Keratinocyte (primary cell): Measurements from ENCODE around the gene PSAPL1. TPM values are rescaled to one million over a fixed set of nuclear protein-coding genes. Genes with fewer than 3 reads are reported as not detected.

Experiments
- DNase-seq: peaks from one replicate; pipeline ENCODE4 v3.0.0-alpha.2; 2011; ENCODE audit warnings: low read depth, missing footprints, low spot score
- FAIRE-seq: peaks from 2 replicates; lab custom pipeline; 2011; peaks lifted over from hg19 to GRCh38; lab: Jason Lieb, UNC
- H2AFZ ChIP-seq: 2 replicates; pipeline ENCODE4 v1.6.0; 2012; ENCODE audit warnings: low read length, control low read depth, inconsistent platforms; ENCODE audit not compliant: control insufficient read depth
- H3K27ac ChIP-seq: 2 replicates; pipeline ENCODE4 v1.5.1; 2011; ENCODE audit warnings: low read length; ENCODE audit not compliant: control insufficient read depth, insufficient read depth
- H3K27me3 ChIP-seq: 3 replicates; pipeline ENCODE4 v1.6.0; 2011; ENCODE audit warnings: low read length; ENCODE audit not compliant: control insufficient read depth, insufficient read depth; ENCODE audit errors: extremely low read depth
- H3K36me3 ChIP-seq, 2 experiments: 2 replicates in 1 of 2; 3 replicates in 1 of 2; pipeline ENCODE4 v1.5.1; 2011; ENCODE audit warnings: low read length in 2 of 2, mild to moderate bottlenecking in 1 of 2; ENCODE audit not compliant: control insufficient read depth in 2 of 2, insufficient read depth in 2 of 2; ENCODE audit errors: extremely low read depth in 1 of 2
- H3K4me1 ChIP-seq: 3 replicates; pipeline ENCODE4 v1.5.1; 2011; ENCODE audit warnings: low read length; ENCODE audit not compliant: control insufficient read depth, insufficient read depth; ENCODE audit errors: extremely low read depth
- H3K4me2 ChIP-seq: 3 replicates; pipeline ENCODE4 v1.6.0; 2011; ENCODE audit warnings: low read depth, low read length; ENCODE audit not compliant: control insufficient read depth, insufficient read depth; ENCODE audit errors: extremely low read depth
- H3K4me3 ChIP-seq, 3 experiments: fragments of 200-600 bp in 1 of 3; sonication (generic) in 1 of 3; 2 replicates in 2 of 3; 3 replicates in 1 of 3; pipeline ENCODE4 v1.5.1; 2011 to 2016; ENCODE audit warnings: low read length in 3 of 3, mild to moderate bottlenecking in 3 of 3, control low read depth in 2 of 3, inconsistent platforms in 1 of 3, low read depth in 1 of 3, mixed read lengths in 1 of 3, mixed run types in 1 of 3, moderate library complexity in 1 of 3; ENCODE audit not compliant: control insufficient read depth in 2 of 3, insufficient read depth in 2 of 3; ENCODE audit errors: extremely low read depth in 1 of 3
- H3K79me2 ChIP-seq: 2 replicates; pipeline ENCODE4 v1.6.0; 2012; ENCODE audit warnings: low read length; ENCODE audit not compliant: control insufficient read depth, insufficient read depth
- H3K9ac ChIP-seq: 3 replicates; pipeline ENCODE4 v1.6.0; 2011; ENCODE audit warnings: low read length; ENCODE audit not compliant: control insufficient read depth, insufficient read depth; ENCODE audit errors: extremely low read depth
- H3K9me1 ChIP-seq: 3 replicates; pipeline ENCODE4 v1.6.0; 2011; ENCODE audit warnings: low read length; ENCODE audit not compliant: control insufficient read depth, insufficient read depth; ENCODE audit errors: extremely low read depth
- H3K9me3 ChIP-seq: 2 replicates; pipeline ENCODE4 v1.5.1; 2012; ENCODE audit warnings: low read depth, low read length; ENCODE audit not compliant: control insufficient read depth
- H4K20me1 ChIP-seq: 3 replicates; pipeline ENCODE4 v1.6.0; 2011; ENCODE audit warnings: low read length; ENCODE audit not compliant: control insufficient read depth, insufficient read depth; ENCODE audit errors: extremely low read depth
- EZH2 ChIP-seq: IDR thresholded peaks from one replicate; pipeline ENCODE4 v1.6.1; 2012; ENCODE audit warnings: inconsistent platforms, mild to moderate bottlenecking, low read length, moderate library complexity
- dilution Hi-C: fragments of 300-500 bp; cut with MboI; formaldehyde crosslinking; loops from one replicate; pipeline ENCODE4 v1.7.0; 2020; ENCODE audit warnings: low sequenced_read_pairs; ENCODE audit not compliant: extremely low pct_ligation_motif_present
- polyA plus RNA-seq, 5 experiments: library from polyadenylated mRNA; depleted of rRNA in 3 of 5; stranded (reverse) in 3 of 5; stranded (forward) in 1 of 5; unstranded in 1 of 5; fragments of >200 nt; gene quantifications; 1 replicate in 1 of 5; 2 replicates in 3 of 5; 3 replicates in 1 of 5; pipeline versions ENCODE4 v1.2.1 to v1.2.3, GENCODE V29; 2011 to 2012; ENCODE audit warnings: missing spikeins in 2 of 5, low read depth in 1 of 5, low replicate concordance in 1 of 5
- TF ChIP-seq, protein P1 (sequence below), 3 experiments: IDR thresholded peaks in 1 of 3; conservative IDR thresholded peaks in 1 of 3; optimal IDR thresholded peaks in 1 of 3; 2 replicates in 2 of 3; 3 replicates in 1 of 3; pipeline versions ENCODE3 to v1.5.1; 2011; ENCODE audit warnings: low read length in 3 of 3, mild to moderate bottlenecking in 3 of 3, moderate library complexity in 2 of 3, control low read depth in 1 of 3, inconsistent platforms in 1 of 3; ENCODE audit not compliant: insufficient read depth in 2 of 3; ENCODE audit errors: extremely low read depth in 1 of 3

The PSAPL1 gene
- polyA plus RNA-seq, 1 donor (not counting 4 experiments of a cell fraction or from before 2014, with no cell fraction given): 0.03 TPM

GRCh38 chr4:7447236-7447635 lies 12.5 kb upstream of the PSAPL1 start:
- Histone ChIP-seq H3K27ac (no peak overlapping the region), H4K20me1 (no peaks in the 10 kb centered on the region), H3K9me1 (no peaks in the 10 kb centered on the region), H2AFZ (no peak overlapping the region), H3K9ac (no peak overlapping the region), H3K27me3 (peaks cover 16% of the 10 kb centered on the region), H3K4me3 (no peak overlapping the region), H3K79me2 (no peaks in the 10 kb centered on the region), H3K4me2 (no peak overlapping the region), H3K4me1 (no peaks in the 10 kb centered on the region), H3K36me3 (no peaks in the 10 kb centered on the region), H3K9me3 (no peaks in the 10 kb centered on the region)
- dilution Hi-C loops: no loop called here
- FAIRE-seq (no peak), DNase-seq (no peak)
- no peak for TF ChIP-seq EZH2
- TF ChIP-seq, protein P1, sequence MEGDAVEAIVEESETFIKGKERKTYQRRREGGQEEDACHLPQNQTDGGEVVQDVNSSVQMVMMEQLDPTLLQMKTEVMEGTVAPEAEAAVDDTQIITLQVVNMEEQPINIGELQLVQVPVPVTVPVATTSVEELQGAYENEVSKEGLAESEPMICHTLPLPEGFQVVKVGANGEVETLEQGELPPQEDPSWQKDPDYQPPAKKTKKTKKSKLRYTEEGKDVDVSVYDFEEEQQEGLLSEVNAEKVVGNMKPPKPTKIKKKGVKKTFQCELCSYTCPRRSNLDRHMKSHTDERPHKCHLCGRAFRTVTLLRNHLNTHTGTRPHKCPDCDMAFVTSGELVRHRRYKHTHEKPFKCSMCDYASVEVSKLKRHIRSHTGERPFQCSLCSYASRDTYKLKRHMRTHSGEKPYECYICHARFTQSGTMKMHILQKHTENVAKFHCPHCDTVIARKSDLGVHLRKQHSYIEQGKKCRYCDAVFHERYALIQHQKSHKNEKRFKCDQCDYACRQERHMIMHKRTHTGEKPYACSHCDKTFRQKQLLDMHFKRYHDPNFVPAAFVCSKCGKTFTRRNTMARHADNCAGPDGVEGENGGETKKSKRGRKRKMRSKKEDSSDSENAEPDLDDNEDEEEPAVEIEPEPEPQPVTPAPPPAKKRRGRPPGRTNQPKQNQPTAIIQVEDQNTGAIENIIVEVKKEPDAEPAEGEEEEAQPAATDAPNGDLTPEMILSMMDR (optimal IDR thresholded peaks at IDR 0.05 in 1 of 3, IDR thresholded peaks at IDR 0.05 in 1 of 3, conservative IDR thresholded peaks at IDR 0.05 in 1 of 3; ENCODE audit: extremely low read depth in 1 of 3, insufficient read depth in 2 of 3, low read length in 3 of 3): no peak

DNA sequence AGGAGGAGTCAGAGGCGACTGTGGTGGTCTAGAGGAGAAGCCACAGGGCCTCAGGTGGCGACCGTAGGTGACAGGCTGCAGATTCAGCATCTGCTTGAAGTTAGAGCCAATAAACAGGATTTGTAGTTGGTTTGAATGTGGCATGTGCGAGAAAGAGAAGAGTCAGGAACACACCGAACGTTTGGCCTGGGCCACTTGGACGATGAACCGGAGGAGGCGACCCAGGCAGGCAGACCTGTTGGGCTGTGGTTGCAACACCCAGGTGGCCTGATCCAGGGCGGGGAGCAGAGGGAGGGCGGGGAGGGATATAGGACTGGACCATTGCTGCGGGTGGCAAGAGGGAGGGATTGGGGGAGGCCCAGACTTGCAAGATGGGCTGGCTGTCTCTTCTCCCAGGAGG lies 10.0 kb upstream of the PSAPL1 start:
- no peak for DNase-seq
- Histone ChIP-seq H3K9me3 (no peaks in the 10 kb centered on the region), H3K4me3 (no peak overlapping the region), H3K4me1 (no peaks in the 10 kb centered on the region), H3K27ac (no peak overlapping the region), H4K20me1 (no peaks in the 10 kb centered on the region), H3K9ac (no peak overlapping the region), H3K79me2 (no peaks in the 10 kb centered on the region), H3K27me3 (peaks cover 14% of the 10 kb centered on the region), H2AFZ (no peak overlapping the region), H3K4me2 (no peak overlapping the region), H3K36me3 (no peaks in the 10 kb centered on the region), H3K9me1 (no peaks in the 10 kb centered on the region)
- FAIRE-seq: no peak
- dilution Hi-C loops: no loop called here
- TF ChIP-seq EZH2: no peak
- TF ChIP-seq, protein P1 (optimal IDR thresholded peaks at IDR 0.05 in 1 of 3, IDR thresholded peaks at IDR 0.05 in 1 of 3, conservative IDR thresholded peaks at IDR 0.05 in 1 of 3; ENCODE audit: extremely low read depth in 1 of 3, insufficient read depth in 2 of 3, low read length in 3 of 3): no peak
